Stimulated activated naive B cell treated with anti-CD40 and anti-IgM and Interleukin-4, amounts not matched to agents 10 μg/mL and 1 μg/mL and 100 μg/mL, for 72 hours (primary cell): ENCODE data around the gene GNPTAB.

Experiments
- ATAC-seq, 2 donors: fragments of 150-1000 bp; cut with Tn5 transposase; replicated peaks; 2 replicates each; pipeline ENCODE4 v1.10.0; 2021; ENCODE audit warnings: moderate library complexity in 1 of 2
- DNase-seq: peaks from one replicate; pipeline ENCODE4 v3.0.0; 2021
- H3K27ac Mint-ChIP-seq: one replicate; pipeline ENCODE4 v1.8.0; 2022; ENCODE audit warnings: mild to moderate bottlenecking, mixed read lengths
- H3K27me3 Mint-ChIP-seq, 2 donors: one replicate each; pipeline ENCODE4 v1.8.0; 2022; ENCODE audit warnings: mixed read lengths in 2 of 2
- H3K36me3 Mint-ChIP-seq, 2 donors: one replicate each; pipeline ENCODE4 v1.8.0; 2022; ENCODE audit warnings: mixed read lengths in 2 of 2, mild to moderate bottlenecking in 1 of 2
- H3K4me1 Mint-ChIP-seq, 2 donors: one replicate each; pipeline ENCODE4 v1.8.0; 2022; ENCODE audit warnings: mixed read lengths in 2 of 2, mild to moderate bottlenecking in 1 of 2
- H3K4me3 Mint-ChIP-seq, 2 donors: one replicate each; pipeline ENCODE4 v1.8.0; 2022; ENCODE audit warnings: mild to moderate bottlenecking in 2 of 2, mixed read lengths in 2 of 2, moderate library complexity in 1 of 2
- H3K9me3 Mint-ChIP-seq, 2 donors: one replicate each; pipeline ENCODE4 v1.8.0; 2022; ENCODE audit warnings: mixed read lengths in 2 of 2, mild to moderate bottlenecking in 1 of 2

Gene GNPTAB

DNA sequence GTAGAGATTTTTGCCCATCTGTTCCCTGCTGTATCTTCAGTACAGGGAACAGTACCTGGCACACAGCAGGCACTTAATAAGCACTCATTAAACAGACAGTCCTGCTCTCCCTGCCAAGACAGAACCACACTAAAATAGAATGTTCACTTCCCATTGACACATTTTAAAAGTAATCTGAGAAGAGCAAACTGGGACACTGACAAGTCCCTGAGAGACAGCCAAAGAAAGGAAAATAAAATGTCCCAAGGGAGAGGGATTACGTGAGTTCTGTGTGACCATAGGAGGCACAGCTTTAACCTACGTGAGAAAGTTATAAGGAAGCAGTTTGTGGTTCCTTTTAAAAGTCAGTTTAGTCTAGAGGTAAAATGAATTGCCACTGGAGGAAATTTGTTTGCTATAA is 47.6 kb downstream of the GNPTAB start:
- DNase-seq (no peak), ATAC-seq (peak; percentile 54 to 61)
- Mint-ChIP-seq H3K27ac (peak overlapping the region; percentile 84), H3K9me3 (no peaks in the 10 kb centered on the region), H3K27me3 (no peaks in the 10 kb centered on the region), H3K4me1 (peaks cover 21 to 57% of the 10 kb centered on the region in 2 donors), H3K36me3 (peaks cover 41 to 44% of the 10 kb centered on the region in 2 donors), H3K4me3 (peak overlapping the region; percentile 15 to 29)

DNA sequence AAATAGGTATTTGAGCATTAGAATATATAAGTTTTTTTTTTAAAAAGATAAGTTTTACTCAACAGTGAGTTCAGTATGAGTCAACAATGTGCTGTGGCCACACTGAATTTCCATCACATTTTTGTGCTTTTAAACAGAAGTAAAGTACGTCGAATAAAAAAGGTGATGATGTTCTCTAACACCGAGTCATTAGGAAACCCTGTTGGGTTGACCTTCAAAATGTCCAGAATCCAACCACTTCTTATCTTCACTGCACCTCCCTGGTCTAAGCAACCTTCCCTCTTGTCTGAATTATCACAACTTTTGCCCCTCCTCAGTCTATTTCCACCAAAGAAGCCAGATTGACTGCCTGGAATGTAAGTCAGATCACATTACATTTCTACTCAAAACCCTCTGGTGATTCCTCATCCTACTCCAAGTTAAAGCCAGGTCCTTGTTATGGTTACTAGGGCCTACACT is 48.5 kb downstream of the GNPTAB start:
- Mint-ChIP-seq H3K27me3 (no peaks in the 10 kb centered on the region), H3K4me1 (peaks cover 22 to 64% of the 10 kb centered on the region in 2 donors), H3K4me3 (peak overlapping the region in 1 of 2 donors; percentile 15), H3K27ac (peak overlapping the region; percentile 84), H3K36me3 (peaks cover 38 to 45% of the 10 kb centered on the region in 2 donors), H3K9me3 (no peaks in the 10 kb centered on the region)
- no peak for DNase-seq
- peak; percentile 63 to 68 for ATAC-seq

DNA sequence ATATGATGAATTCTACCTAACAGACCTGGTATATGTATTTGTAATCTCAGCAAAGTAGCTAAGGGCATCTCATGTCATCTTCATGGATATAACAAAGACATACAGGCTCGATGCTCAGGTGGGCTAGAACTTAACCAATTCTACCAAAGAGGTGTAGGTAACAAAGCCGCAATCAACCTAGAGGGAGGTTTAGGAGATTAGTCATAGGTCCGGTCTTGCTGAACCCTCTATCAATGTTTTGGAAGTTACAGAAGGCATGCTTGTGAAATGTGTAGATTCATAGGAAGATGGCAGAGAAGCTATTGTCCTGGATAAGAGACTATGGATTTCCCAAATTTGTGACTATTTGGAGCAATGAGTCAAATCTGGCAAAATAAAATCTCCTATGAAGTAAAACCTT is 48.9 kb downstream of the GNPTAB start:
- peaks cover 39 to 47% of the 10 kb centered on the region in 2 donors for H3K36me3 Mint-ChIP-seq
- H3K4me1 Mint-ChIP-seq, result peaks cover 23 to 68% of the 10 kb centered on the region in 2 donors
- H3K9me3 Mint-ChIP-seq, result no peaks in the 10 kb centered on the region
- no peaks in the 10 kb centered on the region for H3K27me3 Mint-ChIP-seq
- DNase-seq (no peak), ATAC-seq (peak; percentile 21 to 33)
- no peak overlapping the region for H3K27ac Mint-ChIP-seq
- no peak overlapping the region for H3K4me3 Mint-ChIP-seq

DNA sequence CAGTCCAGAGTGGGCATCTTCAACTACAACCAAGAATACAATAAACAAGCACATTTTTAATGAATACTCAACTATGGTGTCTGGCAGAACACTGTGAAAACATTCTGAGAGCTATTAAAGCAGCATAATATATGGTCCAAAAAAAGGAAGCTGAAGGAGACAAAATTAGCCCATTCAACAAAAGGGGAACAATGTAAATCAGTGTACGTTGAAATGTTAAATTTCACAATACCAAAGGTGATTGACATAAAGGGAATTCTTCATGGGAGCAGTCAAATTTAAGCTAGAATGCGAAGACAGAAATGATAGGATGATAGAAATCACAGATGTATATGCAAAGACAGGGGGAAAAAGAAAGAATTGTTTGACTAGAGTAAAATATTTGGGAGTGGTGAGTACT is 50.2 kb downstream of the GNPTAB start:
- Mint-ChIP-seq H3K9me3 (no peaks in the 10 kb centered on the region), H3K27me3 (no peaks in the 10 kb centered on the region), H3K27ac (peak overlapping the region; percentile 62), H3K4me1 (peaks cover 23 to 73% of the 10 kb centered on the region in 2 donors), H3K36me3 (peaks cover 43 to 51% of the 10 kb centered on the region in 2 donors), H3K4me3 (peak overlapping the region in 1 of 2 donors; percentile 1)
- ATAC-seq (peak; percentile 27 to 35), DNase-seq (no peak)

DNA sequence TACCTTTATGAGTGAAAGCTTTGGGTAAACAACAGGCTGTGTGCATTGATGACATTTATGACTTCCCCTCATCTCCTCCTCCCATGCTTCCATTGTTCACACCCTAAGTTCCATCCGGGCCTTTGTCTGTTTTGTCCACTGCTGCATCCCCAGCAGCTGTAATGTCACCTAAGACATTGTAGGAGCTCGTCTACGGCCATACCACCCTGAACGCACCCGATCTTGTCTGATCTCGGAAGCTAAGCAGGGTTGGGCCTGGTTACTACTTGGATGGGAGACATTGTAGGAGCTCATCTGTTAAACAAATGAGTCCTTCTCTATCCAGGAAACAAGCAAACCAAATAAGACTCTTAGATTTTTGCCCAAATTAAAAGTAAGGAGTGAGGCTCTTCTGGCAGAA is 51.1 kb downstream of the GNPTAB start:
- DNase-seq (no peak), ATAC-seq (no peak)
- no peak overlapping the region for H3K4me3 Mint-ChIP-seq
- peaks cover 36 to 53% of the 10 kb centered on the region in 2 donors for H3K36me3 Mint-ChIP-seq
- H3K4me1 Mint-ChIP-seq, result peaks cover 23 to 71% of the 10 kb centered on the region in 2 donors
- no peak overlapping the region for H3K27ac Mint-ChIP-seq
- no peaks in the 10 kb centered on the region for H3K9me3 Mint-ChIP-seq
- no peaks in the 10 kb centered on the region for H3K27me3 Mint-ChIP-seq

DNA sequence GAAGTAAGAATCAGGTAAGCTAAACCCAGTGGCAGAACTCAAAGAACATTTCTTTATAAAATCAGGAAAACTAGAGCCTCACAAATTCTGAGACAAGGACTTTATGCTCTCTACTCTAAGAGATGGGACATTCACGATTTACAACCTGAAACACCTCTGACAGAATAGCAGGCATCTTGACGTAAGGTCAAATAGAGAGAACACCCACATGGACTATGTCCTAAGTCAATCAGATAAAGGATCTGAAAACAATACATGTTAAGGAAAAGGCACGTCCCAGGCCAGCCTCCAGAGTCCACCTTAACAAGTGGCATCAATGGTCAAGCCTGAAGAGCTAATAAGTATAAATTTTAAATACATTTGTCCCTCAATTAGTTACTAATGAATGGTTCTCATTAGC is 51.6 kb downstream of the GNPTAB start:
- H3K4me3 Mint-ChIP-seq, result no peak overlapping the region
- H3K27me3 Mint-ChIP-seq, result no peaks in the 10 kb centered on the region
- peaks cover 32 to 49% of the 10 kb centered on the region in 2 donors for H3K36me3 Mint-ChIP-seq
- DNase-seq (no peak), ATAC-seq (no peak)
- H3K27ac Mint-ChIP-seq, result no peak overlapping the region
- no peaks in the 10 kb centered on the region for H3K9me3 Mint-ChIP-seq
- H3K4me1 Mint-ChIP-seq, result peaks cover 23 to 67% of the 10 kb centered on the region in 2 donors

DNA sequence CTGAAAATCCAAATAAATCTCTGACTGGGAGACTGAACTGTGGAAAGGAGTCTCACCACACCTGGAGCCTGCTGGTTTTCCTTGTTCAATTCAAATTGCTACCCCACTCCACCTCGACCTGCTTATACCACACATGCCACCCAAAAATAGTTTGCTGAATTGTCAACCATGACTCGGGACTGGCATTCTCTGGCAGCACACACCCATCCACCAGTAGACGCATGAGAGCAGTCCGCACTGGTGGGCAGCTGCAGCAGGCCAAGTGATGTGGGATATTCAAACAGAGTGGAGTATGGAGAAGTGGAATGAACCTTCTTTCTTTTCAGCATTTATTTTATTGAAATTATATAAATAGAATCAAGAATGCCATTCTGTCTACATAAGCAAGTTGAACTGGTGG is 52.8 kb downstream of the GNPTAB start:
- Mint-ChIP-seq H3K9me3 (no peaks in the 10 kb centered on the region), H3K4me1 (peaks cover 28 to 67% of the 10 kb centered on the region in 2 donors), H3K36me3 (peaks cover 34 to 54% of the 10 kb centered on the region in 2 donors), H3K27ac (peak overlapping the region; percentile 27), H3K27me3 (no peaks in the 10 kb centered on the region), H3K4me3 (no peak overlapping the region)
- ATAC-seq (no peak), DNase-seq (no peak)

GRCh38 chr12:101777485-101777884 is 53.3 kb downstream of the GNPTAB start:
- Mint-ChIP-seq H3K9me3 (no peaks in the 10 kb centered on the region), H3K4me3 (no peak overlapping the region), H3K27me3 (no peaks in the 10 kb centered on the region), H3K27ac (peak overlapping the region; percentile 27), H3K4me1 (peaks cover 24 to 62% of the 10 kb centered on the region in 2 donors), H3K36me3 (peaks cover 29 to 49% of the 10 kb centered on the region in 2 donors)
- DNase-seq (no peak), ATAC-seq (no peak)

DNA sequence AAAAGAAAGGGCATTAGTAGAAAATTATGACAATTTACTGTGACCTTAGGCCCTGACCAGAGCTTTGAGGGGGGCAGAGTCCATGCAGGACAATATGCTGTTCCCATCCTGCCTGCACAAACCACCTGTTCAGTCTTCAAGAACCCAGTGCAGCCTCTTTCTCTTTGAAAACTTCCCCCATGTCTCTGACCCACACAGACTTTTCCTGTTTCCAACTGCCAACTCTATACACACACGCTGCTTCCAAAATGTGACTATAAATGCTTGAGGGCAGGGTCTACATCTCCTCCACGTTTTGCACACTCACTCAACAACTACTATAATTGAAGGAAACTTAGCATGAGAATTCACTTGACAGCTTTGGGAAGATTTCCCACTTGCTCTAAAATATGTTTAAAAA is 54.9 kb downstream of the GNPTAB start:
- peaks cover 17 to 46% of the 10 kb centered on the region in 2 donors for H3K4me1 Mint-ChIP-seq
- H3K9me3 Mint-ChIP-seq, result no peaks in the 10 kb centered on the region
- ATAC-seq, result no peak
- H3K27me3 Mint-ChIP-seq, result no peaks in the 10 kb centered on the region
- H3K36me3 Mint-ChIP-seq, result peaks cover 32 to 47% of the 10 kb centered on the region in 2 donors
- peak overlapping the region; percentile 10 for H3K27ac Mint-ChIP-seq
- no peak for DNase-seq
- no peak overlapping the region for H3K4me3 Mint-ChIP-seq

GRCh38 chr12:101773650-101774162 is 57.1 kb downstream of the GNPTAB start:
- peaks cover 31 to 43% of the 10 kb centered on the region in 2 donors for H3K36me3 Mint-ChIP-seq
- no peaks in the 10 kb centered on the region for H3K27me3 Mint-ChIP-seq
- peak; percentile 87 to 92 for ATAC-seq
- DNase-seq, result peak; percentile 23
- no peak overlapping the region for H3K27ac Mint-ChIP-seq
- no peaks in the 10 kb centered on the region for H3K9me3 Mint-ChIP-seq
- no peak overlapping the region for H3K4me3 Mint-ChIP-seq
- peaks cover 9 to 27% of the 10 kb centered on the region in 2 donors for H3K4me1 Mint-ChIP-seq

DNA sequence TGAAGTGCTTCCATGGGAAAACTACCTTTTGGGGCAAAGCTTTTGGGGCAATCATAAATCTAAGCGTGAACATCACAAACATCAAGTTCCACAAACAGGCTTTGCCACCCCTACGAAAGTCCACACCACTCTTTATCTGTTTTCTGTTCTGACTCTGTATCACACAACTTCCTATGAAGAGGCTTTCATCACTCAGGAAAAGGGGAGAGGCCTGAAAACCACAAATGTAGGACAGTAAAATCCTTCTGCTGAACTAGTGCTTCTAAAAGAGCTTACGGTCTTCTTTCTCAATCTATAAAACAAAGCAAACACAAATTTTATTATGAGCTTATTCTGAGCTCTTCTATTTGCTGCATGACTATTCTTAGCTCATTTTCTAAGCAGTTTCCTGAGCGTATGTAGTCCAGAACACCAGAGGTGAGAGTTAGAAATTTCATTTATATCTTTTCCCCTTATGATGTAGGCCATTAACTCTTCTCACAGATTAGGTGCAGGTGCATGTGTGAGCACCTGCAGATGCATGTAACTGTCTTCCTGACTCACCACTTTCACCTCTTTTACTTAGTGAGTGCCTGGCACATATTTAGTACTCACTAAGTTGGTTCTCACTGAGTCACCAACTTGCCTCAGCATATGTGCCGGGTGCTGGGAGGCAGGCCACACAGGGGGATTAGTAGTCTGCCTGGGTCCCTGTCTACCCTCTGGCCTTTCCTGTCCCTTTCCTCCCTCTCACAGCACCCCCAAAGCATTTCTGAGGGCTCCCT is 58.6 kb downstream of the GNPTAB start:
- Mint-ChIP-seq H3K9me3 (no peaks in the 10 kb centered on the region), H3K27ac (no peak overlapping the region), H3K36me3 (peaks cover 28 to 42% of the 10 kb centered on the region in 2 donors), H3K4me1 (peaks cover 7 to 18% of the 10 kb centered on the region in 2 donors), H3K4me3 (no peak overlapping the region), H3K27me3 (no peaks in the 10 kb centered on the region)
- no peak for DNase-seq
- ATAC-seq, result no peak

GRCh38 chr12:101769865-101770264 is 60.9 kb downstream of the GNPTAB start:
- no peak for ATAC-seq
- Mint-ChIP-seq H3K9me3 (no peaks in the 10 kb centered on the region), H3K36me3 (peaks cover 32 to 44% of the 10 kb centered on the region in 2 donors), H3K27ac (no peak overlapping the region), H3K4me3 (no peak overlapping the region), H3K4me1 (peaks cover 7 to 10% of the 10 kb centered on the region in 2 donors), H3K27me3 (no peaks in the 10 kb centered on the region)
- DNase-seq, result no peak

DNA sequence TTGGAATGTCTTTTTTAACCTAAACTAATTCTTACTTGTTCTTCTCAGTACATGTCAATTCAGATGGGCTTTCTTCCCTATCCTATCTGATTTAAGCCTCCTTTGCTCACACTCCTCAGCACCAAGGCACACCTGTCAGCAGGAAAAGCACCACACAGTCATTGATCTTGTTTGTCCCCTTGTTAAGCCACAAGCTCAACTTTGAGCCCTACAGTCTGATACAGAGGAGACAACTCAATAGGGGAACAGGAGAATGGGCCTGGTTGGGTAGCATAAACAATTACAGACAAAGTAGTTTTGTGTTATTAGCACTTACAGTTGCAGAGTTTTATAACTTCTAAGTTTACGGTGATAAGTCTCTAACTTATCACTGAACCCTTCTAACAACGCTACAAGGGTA is 62.0 kb downstream of the GNPTAB start:
- no peak for DNase-seq
- no peak for ATAC-seq
- peaks cover 6% of the 10 kb centered on the region in 2 donors for H3K4me1 Mint-ChIP-seq
- H3K36me3 Mint-ChIP-seq, result peaks cover 37 to 45% of the 10 kb centered on the region in 2 donors
- no peak overlapping the region for H3K4me3 Mint-ChIP-seq
- no peak overlapping the region for H3K27ac Mint-ChIP-seq
- no peaks in the 10 kb centered on the region for H3K9me3 Mint-ChIP-seq
- H3K27me3 Mint-ChIP-seq, result no peaks in the 10 kb centered on the region

DNA sequence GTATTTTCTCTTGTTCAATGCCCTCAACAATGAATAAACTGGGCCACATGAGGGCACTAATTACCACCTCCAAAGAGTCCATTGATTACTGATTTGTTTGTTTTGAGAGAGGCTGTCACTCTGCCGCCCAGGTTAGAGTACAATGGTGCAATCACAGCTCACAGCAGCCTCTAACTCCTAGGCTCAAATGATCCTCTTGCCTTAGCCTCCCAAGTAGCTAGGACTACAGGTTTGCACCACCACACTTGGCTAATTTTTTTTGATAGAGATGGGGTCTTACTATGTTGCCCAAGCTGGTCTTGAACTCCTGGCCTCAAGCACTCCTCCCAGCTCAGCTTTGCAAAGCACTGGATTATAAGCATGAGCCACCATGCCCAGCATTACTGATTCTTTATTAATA is 63.2 kb downstream of the GNPTAB start:
- Mint-ChIP-seq H3K36me3 (peaks cover 32 to 41% of the 10 kb centered on the region in 2 donors), H3K27ac (no peak overlapping the region), H3K27me3 (no peaks in the 10 kb centered on the region), H3K4me1 (peaks cover 4 to 10% of the 10 kb centered on the region in 2 donors), H3K4me3 (no peak overlapping the region), H3K9me3 (no peaks in the 10 kb centered on the region)
- DNase-seq (no peak), ATAC-seq (no peak)
